GM12878 (cell line): ENCODE measurements around the gene PTPRN2. TPM values are rescaled to one million over a fixed set of nuclear protein-coding genes. Genes with fewer than 3 reads are reported as not detected.

Experiments used
- ATAC-seq: fragments of 200-7000 bp; cut with Tn5 transposase; 3 replicates; pipeline ENCODE4 v1.9.1; 2020; ENCODE audit warnings: mild to moderate bottlenecking, moderate library complexity
- BruUV-seq: library from RNA; stranded (reverse); fragments of 400-500 nt; replicated peaks from 2 replicates; lab custom pipeline; 2021; lab: Mats Ljungman, UMichigan
- CTCF ChIA-PET: fragments of 300-600 bp; sonication (Branson Sonifier 250); formaldehyde crosslinking; extraction: SDS; loops from one replicate; lab custom pipeline; 2021; ENCODE audit warnings: inconsistent platforms; lab: Yijun Ruan, JAX
- POLR2A ChIA-PET: fragments of 350-600 bp; formaldehyde crosslinking; extraction: SDS; loops from one replicate; lab custom pipeline; 2021; ENCODE audit warnings: inconsistent platforms; lab: Charles Lee
- RAD21 ChIA-PET: fragments of 300-600 bp; sonication (Branson Sonifier 250); formaldehyde crosslinking; loops from one replicate; lab custom pipeline; 2023; ENCODE audit warnings: antibody characterized with exemption; ENCODE audit not compliant: unreplicated experiment; lab: Charles Lee
- SMC1A ChIA-PET: fragments of 300-600 bp; sonication (Branson Sonifier 250); formaldehyde crosslinking; loops from one replicate; lab custom pipeline; 2023; ENCODE audit not compliant: unreplicated experiment, uncharacterized antibody; lab: Charles Lee
- DNase-seq: peaks from one replicate; pipeline ENCODE4 v3.0.0-alpha.2; 2011; ENCODE audit warnings: low read depth, low spot score
- FAIRE-seq: peaks from 3 replicates; lab custom pipeline; 2011; peaks lifted over from hg19 to GRCh38; lab: Jason Lieb, UNC
- H2AFZ ChIP-seq: 2 replicates; pipeline ENCODE4 v1.6.0; 2011; ENCODE audit warnings: low read depth, low read length, control low read depth; ENCODE audit not compliant: control insufficient read depth
- H3K27ac ChIP-seq: 2 replicates; pipeline ENCODE4 v1.5.1; 2011; ENCODE audit warnings: control low read depth; ENCODE audit not compliant: control insufficient read depth, insufficient read depth
- H3K27me3 ChIP-seq, 2 experiments: replicated peaks in 1 of 2; 2 replicates each; pipeline versions ENCODE4 v1.6.0 to v1.6.1; 2011; ENCODE audit warnings: low read length in 1 of 2; ENCODE audit not compliant: control insufficient read depth in 2 of 2, insufficient read depth in 2 of 2
- H3K36me3 ChIP-seq, 2 experiments: 2 replicates each; pipeline ENCODE4 v1.5.1; 2011; ENCODE audit warnings: low read length in 1 of 2; ENCODE audit not compliant: control insufficient read depth in 2 of 2, insufficient read depth in 2 of 2
- H3K4me1 ChIP-seq: 2 replicates; pipeline ENCODE4 v1.6.1; 2011; ENCODE audit warnings: mild to moderate bottlenecking, low read length, moderate library complexity, mixed read lengths; ENCODE audit not compliant: control insufficient read depth, insufficient read depth
- H3K4me2 ChIP-seq: 2 replicates; pipeline ENCODE4 v1.6.0; 2011; ENCODE audit warnings: control low read depth; ENCODE audit not compliant: control insufficient read depth, insufficient read depth
- H3K4me3 ChIP-seq: fragments of 200-600 bp; sonication (generic); 2 replicates; pipeline ENCODE4 v1.5.1; 2016
- H3K79me2 ChIP-seq: 2 replicates; pipeline ENCODE4 v1.6.0; 2011; ENCODE audit warnings: low read length; ENCODE audit not compliant: control insufficient read depth, insufficient read depth
- H3K9ac ChIP-seq: 2 replicates; pipeline ENCODE4 v1.8.0; 2011; ENCODE audit warnings: low read length, control low read depth, mixed read lengths; ENCODE audit not compliant: control insufficient read depth, insufficient read depth
- H3K9me3 ChIP-seq: replicated peaks from 3 replicates; pipeline ENCODE4 v1.5.1; 2011; ENCODE audit warnings: mild to moderate bottlenecking, low read length; ENCODE audit not compliant: control insufficient read depth, insufficient read depth
- H4K20me1 ChIP-seq: 2 replicates; pipeline ENCODE4 v1.6.0; 2011; ENCODE audit not compliant: control insufficient read depth, insufficient read depth
- ASH2L ChIP-seq: fragments of 300-600, 200-600 bp; sonication (generic); IDR thresholded peaks from 2 replicates; pipeline ENCODE4 v1.6.1; 2017; ENCODE audit warnings: low read depth, mild to moderate bottlenecking, borderline replicate concordance
- CBFB ChIP-seq: IDR thresholded peaks from 2 replicates; pipeline ENCODE4 v1.6.1; 2016; ENCODE audit warnings: antibody characterized with exemption, low read depth
- CBX5 ChIP-seq: sonication (generic); IDR thresholded peaks from 2 replicates; pipeline ENCODE4 v1.6.1; 2016; ENCODE audit warnings: low read depth, moderate library complexity, mild to moderate bottlenecking, inconsistent platforms
- E2F4 ChIP-seq: IDR thresholded peaks from 2 replicates; pipeline ENCODE4 v1.6.1; 2012; ENCODE audit warnings: low read depth, low read length, improper control_type of control experiment
- ETV6 ChIP-seq, 2 experiments: fragments of 450-650 bp in 1 of 2; IDR thresholded peaks in 1 of 2; conservative IDR thresholded peaks in 1 of 2; 2 replicates each; pipeline ENCODE4 v1.6.1; 2014; ENCODE audit warnings: antibody characterized with exemption in 1 of 2, borderline replicate concordance in 1 of 2, low read depth in 1 of 2, mild to moderate bottlenecking in 1 of 2, moderate library complexity in 1 of 2
- FOS ChIP-seq: IDR thresholded peaks from 3 replicates; pipeline ENCODE4 v1.6.1; 2011; ENCODE audit warnings: borderline replicate concordance; ENCODE audit not compliant: insufficient read length; ENCODE audit errors: extremely low read depth
- FOXK2 ChIP-seq: fragments of 450-650 bp; IDR thresholded peaks from 2 replicates; pipeline ENCODE4 v1.6.1; 2017; ENCODE audit warnings: mild to moderate bottlenecking, moderate library complexity
- KDM1A ChIP-seq: fragments of 200-600 bp; sonication (generic); IDR thresholded peaks from 2 replicates; pipeline ENCODE4 v1.6.1; 2016; ENCODE audit warnings: borderline replicate concordance
- NFIC ChIP-seq: IDR thresholded peaks from 2 replicates; pipeline ENCODE4 v1.6.1; 2012; ENCODE audit warnings: low read depth, mild to moderate bottlenecking, inconsistent platforms, low read length, moderate library complexity
- NR2F1 ChIP-seq: fragments of 450-650 bp; conservative IDR thresholded peaks from 2 replicates; pipeline ENCODE4 v1.6.1; 2017; ENCODE audit warnings: mild to moderate bottlenecking
- NRF1 ChIP-seq: conservative IDR thresholded peaks from 2 replicates; pipeline ENCODE4 v1.6.1; 2011; ENCODE audit warnings: mild to moderate bottlenecking, low read depth, low read length, improper control_type of control experiment
- RAD51 ChIP-seq: fragments of 450-650 bp; IDR thresholded peaks from 2 replicates; pipeline ENCODE4 v1.6.1; 2016; ENCODE audit warnings: moderate library complexity, mild to moderate bottlenecking, inconsistent platforms
- RCOR1 ChIP-seq: conservative IDR thresholded peaks from 2 replicates; pipeline ENCODE4 v1.6.1; 2012; ENCODE audit warnings: low read depth, low read length, improper control_type of control experiment
- SMC3 ChIP-seq: IDR thresholded peaks from 2 replicates; pipeline ENCODE4 v1.6.1; 2011; ENCODE audit warnings: low read length, improper control_type of control experiment, borderline replicate concordance
- SP1 ChIP-seq: IDR thresholded peaks from one replicate; pipeline ENCODE4 v1.6.1; 2011; ENCODE audit warnings: low read depth, low read length
- USF1 ChIP-seq: IDR thresholded peaks from 2 replicates; pipeline ENCODE4 v1.6.1; 2011; ENCODE audit warnings: borderline replicate concordance, low read depth, mild to moderate bottlenecking, moderate library complexity, mixed read lengths, low read length; ENCODE audit not compliant: insufficient read depth; ENCODE audit errors: extremely low read length
- WGBS: methylation state at CpG from one replicate; pipeline ENCODE4 v1.1.6; 2016; ENCODE audit warnings: low lambda C conversion rate; ENCODE audit not compliant: insufficient replicate concordance, insufficient coverage; ENCODE audit errors: missing lambda C conversion rate; 5-methylcytosine and 5-hydroxymethylcytosine counted together
- in situ Hi-C: fragments of 300-500 bp; cut with MboI; formaldehyde crosslinking; loops from 9 replicates; pipeline ENCODE4 v1.14.3; 2018; ENCODE audit warnings: mixed read lengths
- intact Hi-C: fragments of 100-400 bp; cut with micrococcal nuclease; formaldehyde crosslinking; loops from one replicate; pipeline ENCODE4 v1.14.2; 2022; ENCODE audit not compliant: unreplicated experiment
- polyA plus RNA-seq, 11 experiments: library from polyadenylated mRNA; depleted of rRNA in 4 of 11; unstranded in 6 of 11; stranded (reverse) in 5 of 11; fragments of >200 nt; fragmentation: Nextera tagmentation in 4 of 11; fragmentation: Illumina TruSeq in 1 of 11; extraction: Ambion mirVana in 4 of 11; extraction: Trizol in 1 of 11; gene quantifications; 1 replicate in 1 of 11; 2 replicates in 10 of 11; pipeline versions ENCODE4 v1.2.1 to v1.2.3, GENCODE V29; 2011 to 2016; ENCODE audit warnings: inconsistent platforms in 2 of 11, missing spikeins in 2 of 11, low read depth in 1 of 11
- total RNA-seq, 4 experiments: library from RNA; depleted of rRNA in 3 of 4; stranded (reverse); fragments of >200 nt in 3 of 4; fragmentation: Illumina TruSeq in 1 of 4; extraction: Trizol in 1 of 4; gene quantifications; 2 replicates each; pipeline versions ENCODE4 v1.2.1 to v1.2.3, GENCODE V29; 2013 to 2021
- TF ChIP-seq, protein P1 (sequence below): fragments of 450-650 bp; IDR thresholded peaks from 2 replicates; pipeline ENCODE4 v1.6.1; 2016; ENCODE audit warnings: mild to moderate bottlenecking, moderate library complexity, borderline replicate concordance

The PTPRN2 gene
- total and polyA plus RNA-seq, 10 of the 15 experiments (the other 5 are each of a cell fraction or from before 2014, with no cell fraction given), result 5.4 TPM; not detected in 9

GRCh38 chr7:158229945-158230344 is 357.7 kb downstream of the PTPRN2 start:
- BruUV-seq, result no TSS peak
- RAD21 ChIA-PET, result no interaction called here

More at GRCh38 chr7:158229945-158230344, 357.7 kb downstream of the PTPRN2 start:
- DNase-seq (no peak), FAIRE-seq (no peak)
- Histone ChIP-seq H3K27me3 (no peaks in the 10 kb centered on the region), H4K20me1 (no peaks in the 10 kb centered on the region), H3K79me2 (no peaks in the 10 kb centered on the region), H2AFZ (no peak overlapping the region), H3K9me3 (no peaks in the 10 kb centered on the region; the same call in 2 of the 3 replicates), H3K27ac (no peak overlapping the region)
- POLR2A ChIA-PET, result no interaction called here
- in situ Hi-C loops, result no loop called here
- SMC1A ChIA-PET, result no interaction called here
- CTCF ChIA-PET, result no interaction called here
- TF ChIP-seq USF1 (no peak), NR2F1 (no peak), FOS (no peak), ASH2L (no peak), E2F4 (no peak), FOXK2 (no peak), ETV6 (conservative IDR thresholded peaks at IDR 0.05 in 1 of 2, IDR thresholded peaks at IDR 0.05 in 1 of 2; ENCODE audit: borderline replicate concordance in 1 of 2, low read depth in 1 of 2) (no peak), CBFB (no peak), NFIC (no peak), KDM1A (no peak), SP1 (no peak), RCOR1 (no peak), NRF1 (no peak), RAD51 (no peak), CBX5 (no peak), SMC3 (no peak)
- TF ChIP-seq, protein P1, sequence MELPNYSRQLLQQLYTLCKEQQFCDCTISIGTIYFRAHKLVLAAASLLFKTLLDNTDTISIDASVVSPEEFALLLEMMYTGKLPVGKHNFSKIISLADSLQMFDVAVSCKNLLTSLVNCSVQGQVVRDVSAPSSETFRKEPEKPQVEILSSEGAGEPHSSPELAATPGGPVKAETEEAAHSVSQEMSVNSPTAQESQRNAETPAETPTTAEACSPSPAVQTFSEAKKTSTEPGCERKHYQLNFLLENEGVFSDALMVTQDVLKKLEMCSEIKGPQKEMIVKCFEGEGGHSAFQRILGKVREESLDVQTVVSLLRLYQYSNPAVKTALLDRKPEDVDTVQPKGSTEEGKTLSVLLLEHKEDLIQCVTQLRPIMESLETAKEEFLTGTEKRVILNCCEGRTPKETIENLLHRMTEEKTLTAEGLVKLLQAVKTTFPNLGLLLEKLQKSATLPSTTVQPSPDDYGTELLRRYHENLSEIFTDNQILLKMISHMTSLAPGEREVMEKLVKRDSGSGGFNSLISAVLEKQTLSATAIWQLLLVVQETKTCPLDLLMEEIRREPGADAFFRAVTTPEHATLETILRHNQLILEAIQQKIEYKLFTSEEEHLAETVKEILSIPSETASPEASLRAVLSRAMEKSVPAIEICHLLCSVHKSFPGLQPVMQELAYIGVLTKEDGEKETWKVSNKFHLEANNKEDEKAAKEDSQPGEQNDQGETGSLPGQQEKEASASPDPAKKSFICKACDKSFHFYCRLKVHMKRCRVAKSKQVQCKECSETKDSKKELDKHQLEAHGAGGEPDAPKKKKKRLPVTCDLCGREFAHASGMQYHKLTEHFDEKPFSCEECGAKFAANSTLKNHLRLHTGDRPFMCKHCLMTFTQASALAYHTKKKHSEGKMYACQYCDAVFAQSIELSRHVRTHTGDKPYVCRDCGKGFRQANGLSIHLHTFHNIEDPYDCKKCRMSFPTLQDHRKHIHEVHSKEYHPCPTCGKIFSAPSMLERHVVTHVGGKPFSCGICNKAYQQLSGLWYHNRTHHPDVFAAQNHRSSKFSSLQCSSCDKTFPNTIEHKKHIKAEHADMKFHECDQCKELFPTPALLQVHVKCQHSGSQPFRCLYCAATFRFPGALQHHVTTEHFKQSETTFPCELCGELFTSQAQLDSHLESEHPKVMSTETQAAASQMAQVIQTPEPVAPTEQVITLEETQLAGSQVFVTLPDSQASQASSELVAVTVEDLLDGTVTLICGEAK, result no peak
- TF ChIP-seq, all 136 proteins: peak for 0
- intact Hi-C loops, result no loop called here
- ATAC-seq, result no peak
- Histone ChIP-seq H3K9ac (no peak overlapping the region), H3K4me3 (no peak overlapping the region), H3K4me2 (no peak overlapping the region), H3K4me1 (no peaks in the 10 kb centered on the region), H3K36me3 (no peaks in the 10 kb centered on the region)
- WGBS, result 70% methylated on average over 1 of the region's 1 CpG
